ENCODE data around the gene C21orf91.
"Not testable (repeated sequence)": the region's sequence is repeated elsewhere in the genome, so short reads cannot be mapped to it uniquely, and the experiment has no call there.

The C21orf91 gene

DNA sequence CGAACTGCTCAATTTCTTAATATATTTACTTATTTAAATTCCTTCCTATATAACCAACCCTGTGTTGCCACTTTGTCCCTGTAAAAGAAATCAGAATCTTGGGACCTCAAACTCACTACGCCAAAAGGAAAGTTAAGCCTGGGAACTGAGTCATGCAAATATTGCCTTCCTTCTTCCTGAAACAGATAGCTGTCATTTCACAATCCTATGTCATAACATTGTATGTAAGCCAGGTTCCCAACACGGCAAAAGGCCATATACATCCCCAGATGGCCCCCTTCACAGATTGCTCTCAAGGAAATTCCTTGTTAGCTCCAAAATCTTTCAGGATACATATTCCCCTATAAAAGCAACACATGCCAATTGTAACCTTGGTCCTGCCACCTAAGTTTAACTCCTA, 39.7 kb downstream of the C21orf91 start:
- no peak overlapping the region for H3K4me3 ChIP-seq (IDR thresholded peaks at IDR 0.05; ENCODE audit: insufficient read depth, low read depth, low read length)
- H3K36me3 ChIP-seq (ENCODE audit: insufficient read depth): no peaks in the 10 kb centered on the region
- no peak overlapping the region for H2AFZ ChIP-seq (ENCODE audit: low read depth)
- H3K4me1 ChIP-seq (ENCODE audit: low read depth, poor library complexity, severe bottlenecking): peaks cover 100% of the 10 kb centered on the region
- TF ChIP-seq CTCF (conservative IDR thresholded peaks at IDR 0.05; ENCODE audit: low read depth, low read length): no peak
- peak overlapping the region; percentile 91; the same call in 1 of the 2 replicates for H3K4me2 ChIP-seq
- no peaks in the 10 kb centered on the region for H4K20me1 ChIP-seq (ENCODE audit: insufficient read depth)
- no peak overlapping the region for H3K9ac ChIP-seq
- no peaks in the 10 kb centered on the region for H3K27me3 ChIP-seq (ENCODE audit: insufficient read depth, low read depth)
- no peak overlapping the region for H3K27ac ChIP-seq
- no peaks in the 10 kb centered on the region for H3K79me2 ChIP-seq (ENCODE audit: insufficient read depth, low read depth)

DNA sequence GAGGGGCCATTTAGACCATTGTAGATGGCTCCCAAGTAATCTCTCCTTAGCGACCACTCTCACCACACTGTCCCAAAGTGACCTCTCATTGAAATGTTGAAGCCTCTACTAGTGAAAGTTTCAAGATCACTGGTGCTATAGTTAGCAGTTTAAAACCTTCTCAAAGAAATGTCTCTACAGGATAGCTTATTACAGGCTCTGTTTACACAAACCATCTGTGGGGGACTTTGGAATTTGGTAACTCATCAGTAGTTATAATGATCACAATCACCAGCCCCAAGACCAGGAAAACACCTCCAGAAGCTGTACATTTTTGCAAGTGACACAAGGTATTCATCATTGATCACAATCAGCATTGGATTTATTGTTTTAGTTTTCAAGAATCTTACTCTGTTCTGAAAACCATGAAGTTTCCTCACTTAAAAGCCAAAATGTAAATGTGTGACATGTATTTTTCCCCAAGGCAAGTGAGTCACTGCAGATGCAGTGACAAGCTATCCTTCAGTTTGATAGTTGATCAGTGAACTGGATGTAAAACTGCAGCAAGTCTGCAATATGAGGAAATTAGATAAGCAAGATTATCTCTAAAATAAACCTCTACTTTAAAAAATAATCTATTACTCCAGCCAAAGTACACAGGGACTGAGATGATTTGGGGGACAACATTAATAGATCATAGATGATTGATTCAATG, 41.9 kb downstream of the C21orf91 start:
- H3K27me3 ChIP-seq (ENCODE audit: insufficient read depth, low read depth): no peaks in the 10 kb centered on the region
- H3K36me3 ChIP-seq (ENCODE audit: insufficient read depth): no peaks in the 10 kb centered on the region
- no peak overlapping the region for H2AFZ ChIP-seq (ENCODE audit: low read depth)
- peaks cover 78% of the 10 kb centered on the region for H3K4me1 ChIP-seq (ENCODE audit: low read depth, poor library complexity, severe bottlenecking)
- no peaks in the 10 kb centered on the region for H4K20me1 ChIP-seq (ENCODE audit: insufficient read depth)
- no peaks in the 10 kb centered on the region for H3K79me2 ChIP-seq (ENCODE audit: insufficient read depth, low read depth)
- no peak for TF ChIP-seq CTCF (conservative IDR thresholded peaks at IDR 0.05; ENCODE audit: low read depth, low read length)
- H3K9ac ChIP-seq: no peak overlapping the region
- no peak overlapping the region for H3K27ac ChIP-seq
- peak overlapping the region; percentile 28; the same call in 1 of the 2 replicates for H3K4me2 ChIP-seq
- no peak overlapping the region for H3K4me3 ChIP-seq (IDR thresholded peaks at IDR 0.05; ENCODE audit: insufficient read depth, low read depth, low read length)

- Histone ChIP-seq H3K79me2 (ENCODE audit: insufficient read depth, low read depth) (no peaks in the 10 kb centered on the region), H3K4me3 (IDR thresholded peaks at IDR 0.05; ENCODE audit: insufficient read depth, low read depth, low read length) (no peak overlapping the region), H3K4me2 (peak overlapping the region; percentile 87), H3K36me3 (ENCODE audit: insufficient read depth) (no peaks in the 10 kb centered on the region), H3K9ac (peak overlapping the region; percentile 39; the same call in 1 of the 2 replicates), H3K27me3 (ENCODE audit: insufficient read depth, low read depth) (no peaks in the 10 kb centered on the region), H3K4me1 (ENCODE audit: low read depth, poor library complexity, severe bottlenecking) (peaks cover 61% of the 10 kb centered on the region), H2AFZ (ENCODE audit: low read depth) (peak overlapping the region; percentile 88), H4K20me1 (ENCODE audit: insufficient read depth) (no peaks in the 10 kb centered on the region), H3K27ac (peak overlapping the region; percentile 63)
- TF ChIP-seq CTCF (conservative IDR thresholded peaks at IDR 0.05; ENCODE audit: low read depth, low read length): no peak
Measured at GRCh38 chr21:17775431-17776126, 43.6 kb downstream of the C21orf91 start.

- H4K20me1 ChIP-seq (ENCODE audit: insufficient read depth); H3K27me3 ChIP-seq (ENCODE audit: insufficient read depth, low read depth); H3K4me3 ChIP-seq (IDR thresholded peaks at IDR 0.05; ENCODE audit: insufficient read depth, low read depth, low read length); H3K36me3 ChIP-seq (ENCODE audit: insufficient read depth); H3K79me2 ChIP-seq (ENCODE audit: insufficient read depth, low read depth): not testable (repeated sequence)
- peaks cover 56% of the 10 kb centered on the region for H3K4me1 ChIP-seq (ENCODE audit: low read depth, poor library complexity, severe bottlenecking)
- H3K27ac ChIP-seq: peak overlapping the region; percentile 63; the same call in 1 of the 2 replicates
- H2AFZ ChIP-seq (ENCODE audit: low read depth): peak overlapping the region; percentile 88; the same call in 1 of the 2 replicates
- peak overlapping the region; percentile 39; the same call in 1 of the 2 replicates for H3K9ac ChIP-seq
- H3K4me2 ChIP-seq: peak overlapping the region; percentile 87
Measured at GRCh38 chr21:17775021-17775420, 44.1 kb downstream of the C21orf91 start.

- Histone ChIP-seq H3K27ac (no peak overlapping the region), H2AFZ (ENCODE audit: low read depth) (no peak overlapping the region), H3K36me3 (ENCODE audit: insufficient read depth) (no peaks in the 10 kb centered on the region), H4K20me1 (ENCODE audit: insufficient read depth) (no peaks in the 10 kb centered on the region), H3K79me2 (ENCODE audit: insufficient read depth, low read depth) (no peaks in the 10 kb centered on the region), H3K9ac (no peak overlapping the region), H3K4me3 (IDR thresholded peaks at IDR 0.05; ENCODE audit: insufficient read depth, low read depth, low read length) (no peak overlapping the region), H3K4me2 (no peak overlapping the region), H3K4me1 (ENCODE audit: low read depth, poor library complexity, severe bottlenecking) (peaks cover under 1% of the 10 kb centered on the region), H3K27me3 (ENCODE audit: insufficient read depth, low read depth) (no peaks in the 10 kb centered on the region)
- no peak for TF ChIP-seq CTCF (conservative IDR thresholded peaks at IDR 0.05; ENCODE audit: low read depth, low read length)
Measured at GRCh38 chr21:17769447-17769845, 49.7 kb downstream of the C21orf91 start.
